Endothelial cell of umbilical vein (primary cell): ENCODE results near the gene LCP1. TPM values are rescaled to one million over a fixed set of nuclear protein-coding genes. Genes with fewer than 3 reads are reported as not detected.

Source experiments
- BruUV-seq: library from RNA; stranded (reverse); fragments of 400-500 nt; replicated peaks from 2 replicates; lab custom pipeline; 2021; lab: Mats Ljungman, UMichigan
- CTCF ChIA-PET: fragments of 300-600, 350-600 bp; sonication (Branson Sonifier 250); formaldehyde crosslinking; loops from one replicate; lab custom pipeline; 2021; ENCODE audit warnings: antibody characterized with exemption, inconsistent platforms; lab: Charles Lee
- POLR2A ChIA-PET: fragments of 300-600, 350-600 bp; sonication (Branson Sonifier 250); formaldehyde crosslinking; loops from one replicate; lab custom pipeline; 2021; ENCODE audit warnings: antibody characterized with exemption, inconsistent platforms; lab: Charles Lee
- DNase-seq: peaks from one replicate; pipeline ENCODE4 v3.0.0-alpha.2; 2011; ENCODE audit warnings: low read depth, low spot score
- FAIRE-seq: peaks from 2 replicates; lab custom pipeline; 2011; peaks lifted over from hg19 to GRCh38; lab: Jason Lieb, UNC
- H2AFZ ChIP-seq: 2 replicates; pipeline ENCODE4 v1.6.0; 2012; ENCODE audit warnings: low read depth, low read length, control low read depth, inconsistent platforms
- H3K27ac ChIP-seq: 2 replicates; pipeline ENCODE4 v1.5.1; 2011; ENCODE audit warnings: low read depth, mild to moderate bottlenecking, control low read depth, low read length, moderate library complexity; ENCODE audit not compliant: insufficient read depth
- H3K27me3 ChIP-seq, 2 experiments: 2 replicates each; pipeline versions ENCODE4 v1.6.0 to v1.6.1; 2011; ENCODE audit warnings: low read length in 2 of 2, mixed read lengths in 1 of 2; ENCODE audit not compliant: control insufficient read depth in 2 of 2, insufficient read depth in 2 of 2
- H3K36me3 ChIP-seq, 2 experiments: 2 replicates in 1 of 2; 3 replicates in 1 of 2; pipeline ENCODE4 v1.5.1; 2011; ENCODE audit warnings: low read length in 2 of 2, mild to moderate bottlenecking in 1 of 2, moderate library complexity in 1 of 2; ENCODE audit not compliant: control insufficient read depth in 2 of 2, insufficient read depth in 2 of 2; ENCODE audit errors: extremely low read depth in 1 of 2
- H3K4me1 ChIP-seq: 3 replicates; pipeline ENCODE4 v1.5.1; 2011; ENCODE audit warnings: mild to moderate bottlenecking, low read length; ENCODE audit not compliant: control insufficient read depth, insufficient read depth; ENCODE audit errors: extremely low read depth
- H3K4me2 ChIP-seq: 2 replicates; pipeline ENCODE4 v1.6.1; 2011; ENCODE audit warnings: low read length, control low read depth, mixed read lengths; ENCODE audit not compliant: insufficient read depth
- H3K4me3 ChIP-seq, 3 experiments: fragments of 200-600 bp in 1 of 3; sonication (generic), shearing (Covaris generic) in 1 of 3; replicated peaks in 1 of 3; 2 replicates each; pipeline ENCODE4 v1.5.1; 2011 to 2016; ENCODE audit warnings: control low read depth in 3 of 3, low read length in 3 of 3, mild to moderate bottlenecking in 2 of 3, inconsistent platforms in 1 of 3, low read depth in 1 of 3, moderate library complexity in 1 of 3; ENCODE audit not compliant: insufficient read depth in 1 of 3
- H3K79me2 ChIP-seq: 2 replicates; pipeline ENCODE4 v1.6.0; 2012; ENCODE audit warnings: low read length, inconsistent platforms; ENCODE audit not compliant: control insufficient read depth, insufficient read depth
- H3K9ac ChIP-seq: replicated peaks from 2 replicates; pipeline ENCODE3; 2011; ENCODE audit warnings: low read length, control low read depth; ENCODE audit not compliant: insufficient read depth; ENCODE audit errors: extremely low read depth
- H3K9me1 ChIP-seq: replicated peaks from 3 replicates; pipeline ENCODE4 v1.6.0; 2011; ENCODE audit warnings: mild to moderate bottlenecking, low read length; ENCODE audit not compliant: control insufficient read depth, insufficient read depth; ENCODE audit errors: extremely low read depth
- H3K9me3 ChIP-seq: replicated peaks from 2 replicates; pipeline ENCODE4 v1.5.1; 2012; ENCODE audit warnings: low read length, inconsistent platforms; ENCODE audit not compliant: control insufficient read depth, insufficient read depth
- H4K20me1 ChIP-seq: replicated peaks from 2 replicates; pipeline ENCODE3; 2011; ENCODE audit warnings: mild to moderate bottlenecking, low read length; ENCODE audit not compliant: control insufficient read depth, insufficient read depth; ENCODE audit errors: extremely low read depth
- EZH2 ChIP-seq: IDR thresholded peaks from 2 replicates; pipeline ENCODE4 v1.6.1; 2012; ENCODE audit warnings: borderline replicate concordance, low read depth, mild to moderate bottlenecking, moderate library complexity, low read length, inconsistent platforms; ENCODE audit not compliant: severe bottlenecking
- FOS ChIP-seq: IDR thresholded peaks from 2 replicates; pipeline ENCODE4 v1.6.1; 2011; ENCODE audit warnings: mild to moderate bottlenecking, low read length, moderate library complexity, borderline replicate concordance; ENCODE audit not compliant: insufficient read depth
- GATA2 ChIP-seq: IDR thresholded peaks from 2 replicates; pipeline ENCODE4 v1.7.0; 2011; ENCODE audit warnings: low read depth, mild to moderate bottlenecking, moderate library complexity, mixed read lengths, low read length; ENCODE audit not compliant: insufficient read length, insufficient read depth
- JUN ChIP-seq: IDR thresholded peaks from 2 replicates; pipeline ENCODE4 v1.6.1; 2011; ENCODE audit warnings: borderline replicate concordance, low read depth; ENCODE audit not compliant: insufficient read length, insufficient read depth
- MYC ChIP-seq: IDR thresholded peaks from one replicate; pipeline ENCODE4 v1.6.1; 2011; ENCODE audit warnings: mild to moderate bottlenecking, low read depth, low read length
- POLR2A ChIP-seq: IDR thresholded peaks from 2 replicates; pipeline ENCODE4 v1.6.1; 2012; ENCODE audit warnings: low read depth, mild to moderate bottlenecking, control low read depth, low read length
- POLR2AphosphoS5 ChIP-seq: IDR thresholded peaks from 2 replicates; pipeline ENCODE4 v1.6.1; 2012; ENCODE audit warnings: low read depth, mild to moderate bottlenecking, control low read depth, low read length, moderate library complexity; ENCODE audit not compliant: insufficient read depth
- dilution Hi-C: fragments of 300-500 bp; cut with MboI; formaldehyde crosslinking; loops from one replicate; pipeline ENCODE4 v1.15.0; 2019; ENCODE audit warnings: low sequenced_read_pairs; ENCODE audit not compliant: extremely low pct_ligation_motif_present
- intact Hi-C: fragments of 100-400 bp; cut with micrococcal nuclease; formaldehyde crosslinking; loops from one replicate; pipeline ENCODE4 v1.10.0; 2022
- polyA plus RNA-seq, 4 experiments: library from polyadenylated mRNA; depleted of rRNA in 3 of 4; stranded (reverse) in 3 of 4; unstranded in 1 of 4; fragments of >200 nt; gene quantifications; 2 replicates each; pipeline versions ENCODE4 v1.2.1 to v1.2.3, GENCODE V29; 2011 to 2012; ENCODE audit warnings: missing spikeins in 1 of 4
- total RNA-seq: library from RNA; stranded (reverse); gene quantifications from 2 replicates; pipeline ENCODE4 v1.2.3, GENCODE V29; 2021
- TF ChIP-seq, protein P1 (sequence below), 2 donors: IDR thresholded peaks; 1 replicate in 1 of 2; 2 replicates in 1 of 2; pipeline ENCODE4 v1.5.1; 2011; ENCODE audit warnings: low read length in 2 of 2, mild to moderate bottlenecking in 2 of 2, moderate library complexity in 2 of 2, control low read depth in 1 of 2, inconsistent platforms in 1 of 2, low read depth in 1 of 2; ENCODE audit not compliant: insufficient read depth in 1 of 2; ENCODE audit errors: extremely low read depth in 1 of 2
- TF ChIP-seq, protein P2 (sequence below): IDR thresholded peaks from 2 replicates; pipeline ENCODE4 v1.6.1; 2011; ENCODE audit not compliant: insufficient read depth, insufficient read length

Gene LCP1
- total and polyA plus RNA-seq, 2 donors (not counting 3 experiments of a cell fraction or from before 2014, with no cell fraction given) = 0.18 to 0.38 TPM

DNA sequence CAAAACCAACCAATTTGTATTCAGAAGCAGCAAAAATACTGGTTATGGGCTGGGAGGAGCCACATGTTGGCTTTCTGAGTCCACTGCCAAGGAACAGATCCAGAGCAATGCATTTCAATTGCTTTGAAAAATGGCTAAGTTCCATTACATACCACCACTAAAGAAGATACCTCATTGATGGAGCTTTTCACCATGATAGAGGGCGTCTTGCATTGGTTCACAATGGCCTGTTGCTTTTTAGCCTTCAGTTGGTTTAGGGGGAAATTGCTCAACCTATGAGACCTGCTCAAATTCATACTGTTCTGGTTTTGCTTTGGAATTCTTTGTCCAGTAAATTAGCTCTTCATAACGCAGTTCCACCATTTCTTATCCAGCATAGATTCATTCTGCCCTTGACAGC, 55.9 kb downstream of the LCP1 start:
- intact Hi-C loops (loop anchor here (1.0 to 5.0 kb wide), 6 partner anchors 74 to 754 kb away; partner anchors contain the start of gene ZC3H13), dilution Hi-C loops (no loop called here)
- Histone ChIP-seq H3K4me1 (peaks cover 23% of the 10 kb centered on the region), H3K4me2 (peak overlapping the region; percentile 75), H3K79me2 (no peaks in the 10 kb centered on the region), H3K9me1 (no peaks in the 10 kb centered on the region), H3K9ac (peak overlapping the region; percentile 38), H4K20me1 (no peaks in the 10 kb centered on the region), H3K27ac (peak overlapping the region; percentile 80), H3K4me3 (peak overlapping the region in 1 of 3 experiments; percentile 42), H3K27me3 (peaks cover 16 to 21% of the 10 kb centered on the region in 2 experiments), H3K36me3 (no peaks in the 10 kb centered on the region), H2AFZ (no peak overlapping the region), H3K9me3 (no peaks in the 10 kb centered on the region)
- TF ChIP-seq POLR2AphosphoS5 (no peak), JUN (no peak), GATA2 (no peak), MYC (no peak), EZH2 (no peak), FOS (no peak), POLR2A (no peak)
- TF ChIP-seq, protein P1, sequence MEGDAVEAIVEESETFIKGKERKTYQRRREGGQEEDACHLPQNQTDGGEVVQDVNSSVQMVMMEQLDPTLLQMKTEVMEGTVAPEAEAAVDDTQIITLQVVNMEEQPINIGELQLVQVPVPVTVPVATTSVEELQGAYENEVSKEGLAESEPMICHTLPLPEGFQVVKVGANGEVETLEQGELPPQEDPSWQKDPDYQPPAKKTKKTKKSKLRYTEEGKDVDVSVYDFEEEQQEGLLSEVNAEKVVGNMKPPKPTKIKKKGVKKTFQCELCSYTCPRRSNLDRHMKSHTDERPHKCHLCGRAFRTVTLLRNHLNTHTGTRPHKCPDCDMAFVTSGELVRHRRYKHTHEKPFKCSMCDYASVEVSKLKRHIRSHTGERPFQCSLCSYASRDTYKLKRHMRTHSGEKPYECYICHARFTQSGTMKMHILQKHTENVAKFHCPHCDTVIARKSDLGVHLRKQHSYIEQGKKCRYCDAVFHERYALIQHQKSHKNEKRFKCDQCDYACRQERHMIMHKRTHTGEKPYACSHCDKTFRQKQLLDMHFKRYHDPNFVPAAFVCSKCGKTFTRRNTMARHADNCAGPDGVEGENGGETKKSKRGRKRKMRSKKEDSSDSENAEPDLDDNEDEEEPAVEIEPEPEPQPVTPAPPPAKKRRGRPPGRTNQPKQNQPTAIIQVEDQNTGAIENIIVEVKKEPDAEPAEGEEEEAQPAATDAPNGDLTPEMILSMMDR (IDR thresholded peaks at IDR 0.05; ENCODE audit: extremely low read depth in 1 of 2, insufficient read depth in 1 of 2, low read depth in 1 of 2, low read length in 2 of 2) = no peak
- TF ChIP-seq, protein P2, sequence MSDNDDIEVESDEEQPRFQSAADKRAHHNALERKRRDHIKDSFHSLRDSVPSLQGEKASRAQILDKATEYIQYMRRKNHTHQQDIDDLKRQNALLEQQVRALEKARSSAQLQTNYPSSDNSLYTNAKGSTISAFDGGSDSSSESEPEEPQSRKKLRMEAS = no peak
- BruUV-seq = no TSS peak
- DNase-seq (no peak), FAIRE-seq (no peak)
- ChIA-PET POLR2A (no interaction called here), CTCF (interaction anchor here (0.6 to 2.8 kb wide), 51 partner anchors 8 to 783 kb away, joined by 3 to 110 read pairs (median 4); partner anchors contain the start of gene ZC3H13)
